Activated CD4-positive, CD25-positive, alpha-beta regulatory T cell treated with anti-CD3 and anti-CD28 coated beads, Interleukin-2, amount 50 U/mL, for 16 hours (primary cell): Measurements from ENCODE around the gene CDT1.
"Not testable (repeated sequence)": the region's sequence is repeated elsewhere in the genome, so short reads cannot be mapped to it uniquely, and the experiment has no call there.

Experiments used
- DNase-seq: peaks from one replicate; pipeline ENCODE4 v3.0.0-alpha.2; 2020; ENCODE audit warnings: low read depth, low spot score

The CDT1 gene

GRCh38 chr16:88768071-88768783 lies 35.4 kb upstream of the CDT1 start:
- no peak for DNase-seq

- DNase-seq = no peak
These were observed 33.8 kb upstream of the CDT1 start for GRCh38 chr16:88769617-88770460.

GRCh38 chr16:88770461-88771293 lies 32.9 kb upstream of the CDT1 start:
- no peak for DNase-seq

GRCh38 chr16:88771294-88771772 lies 32.3 kb upstream of the CDT1 start:
- DNase-seq = no peak

- not testable (repeated sequence) for DNase-seq
These were observed 31.8 kb upstream of the CDT1 start for GRCh38 chr16:88771781-88772180.

GRCh38 chr16:88772871-88773811 lies 30.4 kb upstream of the CDT1 start:
- no peak for DNase-seq

GRCh38 chr16:88773812-88774291 lies 29.7 kb upstream of the CDT1 start:
- no peak for DNase-seq

GRCh38 chr16:88774544-88775393 lies 28.8 kb upstream of the CDT1 start:
- no peak for DNase-seq

- no peak for DNase-seq
These were observed 27.8 kb upstream of the CDT1 start for GRCh38 chr16:88775825-88776224.

- no peak for DNase-seq
These were observed 25.9 kb upstream of the CDT1 start for GRCh38 chr16:88777471-88778270.

GRCh38 chr16:88778271-88778525 lies 25.4 kb upstream of the CDT1 start:
- no peak for DNase-seq

- DNase-seq = no peak
These were observed 25.0 kb upstream of the CDT1 start for GRCh38 chr16:88778541-88779065.

GRCh38 chr16:88779406-88780141 lies 24.0 kb upstream of the CDT1 start:
- DNase-seq = no peak

GRCh38 chr16:88780142-88781062 lies 23.2 kb upstream of the CDT1 start:
- DNase-seq = no peak

GRCh38 chr16:88781140-88782077 lies 22.2 kb upstream of the CDT1 start:
- DNase-seq = peak; percentile 53
